HG03439 (cell line): Measurements from ENCODE around the gene ASS1.
"Not testable (repeated sequence)": the region's sequence is repeated elsewhere in the genome, so short reads cannot be mapped to it uniquely, and the experiment has no call there.

Experiments used
- ATAC-seq: cut with Tn5 transposase; IDR thresholded peaks from one replicate; pipeline ENCODE4 v1.9.1; 2021; ENCODE audit warnings: mild to moderate bottlenecking, moderate library complexity; ENCODE audit not compliant: unreplicated experiment

Gene ASS1

DNA sequence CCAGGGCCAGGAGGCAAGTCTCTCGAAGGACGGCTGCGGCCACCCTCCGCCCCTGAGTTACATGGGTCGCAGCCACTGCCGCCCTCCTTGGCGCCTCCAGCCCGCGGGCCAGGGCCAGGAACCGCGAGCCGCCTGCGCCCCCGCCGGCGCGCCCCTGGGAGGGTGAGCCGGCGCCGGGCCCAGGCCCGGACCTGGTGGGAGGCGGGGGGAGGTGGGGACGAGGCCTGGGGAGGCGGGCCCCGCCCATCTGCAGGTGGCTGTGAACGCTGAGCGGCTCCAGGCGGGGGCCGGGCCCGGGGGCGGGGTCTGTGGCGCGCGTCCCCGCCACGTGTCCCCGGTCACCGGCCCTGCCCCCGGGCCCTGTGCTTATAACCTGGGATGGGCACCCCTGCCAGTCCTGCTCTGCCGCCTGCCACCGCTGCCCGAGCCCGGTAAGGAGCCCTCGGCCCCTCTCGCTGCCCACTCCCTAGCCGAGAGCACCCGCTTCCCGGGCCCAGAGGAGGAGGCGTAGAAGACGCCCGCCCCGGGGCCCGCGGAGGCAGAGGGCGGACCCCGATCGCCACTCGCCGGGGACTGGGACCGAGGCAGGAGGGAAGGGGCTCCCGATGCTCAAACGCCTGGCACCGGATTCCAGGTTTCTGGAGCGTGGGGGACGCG, at the start of gene ASS1:
TSS of gene ASS1 (plus strand) at position 397 of the 657 bp plus-strand sequence. CDS start 7,268 bp downstream, outside the sequence.
- no peak for ATAC-seq

GRCh38 chr9:130395810-130396435, 48.8 kb upstream of the ASS1 start:
- no peak for ATAC-seq

DNA sequence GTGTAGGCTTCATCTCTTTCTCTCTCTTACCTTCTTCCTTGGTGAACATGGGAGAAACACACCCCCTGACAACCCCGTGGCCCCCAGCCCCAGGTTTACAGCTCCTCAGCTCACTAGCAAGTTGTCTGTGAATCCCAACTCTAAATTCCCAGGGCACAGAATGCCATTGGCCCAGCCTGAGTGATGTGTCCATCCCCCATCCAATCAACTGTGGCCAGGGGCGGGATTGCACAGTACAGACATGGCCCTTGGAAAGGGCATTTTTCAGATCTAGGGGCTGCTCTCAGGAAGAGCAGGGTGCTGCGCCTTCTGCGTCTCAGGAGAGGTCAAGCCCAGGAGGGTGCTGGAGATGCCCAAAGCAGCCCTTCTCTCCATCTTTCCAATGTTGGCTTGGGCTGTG, 48.2 kb upstream of the ASS1 start:
- no peak for ATAC-seq

DNA sequence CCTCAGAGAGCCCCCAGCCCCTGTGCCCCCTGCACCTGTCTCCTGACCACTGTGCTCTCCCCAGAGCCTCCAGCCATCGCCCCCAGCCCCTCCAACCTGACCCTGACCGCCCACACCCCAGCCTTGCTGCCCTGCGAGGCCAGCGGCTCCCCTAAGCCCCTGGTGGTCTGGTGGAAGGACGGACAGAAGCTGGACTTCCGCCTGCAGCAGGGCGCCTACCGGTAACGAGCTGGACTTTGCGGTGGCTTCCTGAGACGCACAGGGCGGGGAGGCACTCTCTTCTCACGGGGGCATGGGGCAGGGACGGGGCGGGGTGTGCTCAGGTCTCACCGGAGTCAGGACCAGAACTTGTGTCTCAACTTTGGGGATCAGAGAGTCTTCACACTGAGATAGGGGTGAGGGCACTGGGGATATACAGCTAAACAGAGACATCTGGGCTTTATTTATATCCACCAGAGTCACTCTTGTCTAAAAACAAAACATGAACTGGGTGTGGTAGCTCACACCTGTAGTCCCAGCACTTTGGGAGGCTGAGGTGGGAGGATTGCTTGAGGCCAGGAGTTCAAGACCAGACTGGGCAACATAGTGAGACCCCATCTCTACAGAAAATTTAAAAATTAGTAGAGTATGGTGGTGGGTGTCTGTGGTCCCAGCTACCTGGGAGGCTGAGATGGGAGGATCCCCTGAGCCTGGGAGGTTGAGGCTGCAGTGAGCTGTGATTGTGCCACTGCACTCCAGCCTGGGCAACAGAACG, 46.1 kb upstream of the ASS1 start:
- no peak for ATAC-seq

GRCh38 chr9:130399768-130400167, 45.0 kb upstream of the ASS1 start:
- ATAC-seq: no peak

DNA sequence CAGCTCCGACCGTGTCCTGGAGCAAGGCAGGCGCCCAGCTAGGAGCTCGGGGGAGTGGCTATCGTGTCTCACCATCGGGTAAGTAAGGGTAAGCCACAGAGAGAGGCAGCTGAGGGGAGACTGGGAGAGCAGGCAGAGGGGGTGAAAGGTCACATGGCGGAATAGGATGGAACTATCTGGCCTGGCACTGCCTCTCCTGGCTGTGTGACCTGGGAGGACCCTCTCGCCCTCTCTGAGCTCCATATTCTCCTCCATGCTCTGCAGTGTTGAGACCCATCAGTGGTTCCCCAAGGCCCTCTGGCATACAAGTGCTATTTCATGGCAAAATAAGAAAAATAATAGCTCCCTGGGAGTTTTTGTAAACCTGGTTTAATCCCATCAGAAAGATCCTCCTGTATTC, 43.9 kb upstream of the ASS1 start:
- no peak for ATAC-seq

DNA sequence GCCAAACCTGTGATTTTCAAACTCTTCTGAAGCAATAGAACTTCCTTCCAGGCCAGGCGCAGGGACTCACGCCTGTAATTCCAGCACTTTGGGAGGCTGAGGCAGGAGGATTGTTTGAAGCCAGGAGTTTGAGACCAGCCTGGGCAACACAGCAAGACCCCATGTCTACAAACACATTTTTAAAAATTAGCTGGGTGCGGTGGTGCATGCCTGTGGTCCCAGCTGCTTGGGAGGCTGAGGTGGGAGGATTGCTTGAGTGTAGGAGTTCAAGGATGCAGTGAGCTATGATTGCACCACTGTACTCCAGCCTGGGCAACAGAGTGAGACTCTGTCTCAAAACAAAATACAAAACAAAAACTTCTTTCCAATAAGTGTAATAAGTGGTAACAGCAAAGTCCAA, 43.0 kb upstream of the ASS1 start:
- not testable (repeated sequence) for ATAC-seq

GRCh38 chr9:130402243-130402642, 42.5 kb upstream of the ASS1 start:
- no peak for ATAC-seq

DNA sequence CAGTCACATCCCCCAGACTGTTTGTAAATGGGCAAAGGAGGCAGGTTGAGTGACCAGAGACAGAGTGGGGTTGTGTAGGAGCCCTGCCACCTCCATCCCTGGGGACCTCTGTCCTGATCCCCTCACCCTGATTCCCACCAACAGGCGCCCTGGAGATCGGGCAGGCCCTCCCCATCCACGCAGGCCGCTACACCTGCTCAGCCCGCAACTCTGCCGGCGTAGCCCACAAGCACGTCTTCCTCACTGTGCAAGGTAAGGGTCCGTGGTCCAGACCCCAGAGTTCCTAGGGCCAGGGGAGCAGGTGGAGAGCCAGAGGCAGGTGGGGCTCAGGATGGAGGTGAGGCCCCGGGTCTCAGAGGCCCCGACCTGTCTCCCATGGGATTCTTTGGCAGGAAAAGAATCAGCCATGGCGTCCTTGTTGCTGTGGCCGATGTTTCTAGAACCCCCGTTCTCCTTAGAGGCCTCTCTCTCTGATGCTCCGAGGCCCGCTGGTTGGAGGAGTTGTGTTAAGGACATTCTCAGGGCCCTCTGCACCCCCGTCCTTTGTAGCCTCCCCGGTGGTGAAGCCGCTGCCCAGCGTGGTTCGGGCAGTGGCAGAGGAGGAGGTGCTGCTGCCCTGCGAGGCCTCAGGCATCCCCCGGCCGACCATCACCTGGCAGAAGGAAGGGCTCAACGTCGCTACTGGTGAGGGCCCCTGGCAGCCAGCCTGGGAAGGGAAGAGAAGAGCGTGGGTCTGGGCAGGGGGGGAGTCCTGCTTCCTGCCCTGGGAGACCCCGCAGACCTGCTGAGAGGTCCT, 41.9 kb upstream of the ASS1 start:
- ATAC-seq: no peak

DNA sequence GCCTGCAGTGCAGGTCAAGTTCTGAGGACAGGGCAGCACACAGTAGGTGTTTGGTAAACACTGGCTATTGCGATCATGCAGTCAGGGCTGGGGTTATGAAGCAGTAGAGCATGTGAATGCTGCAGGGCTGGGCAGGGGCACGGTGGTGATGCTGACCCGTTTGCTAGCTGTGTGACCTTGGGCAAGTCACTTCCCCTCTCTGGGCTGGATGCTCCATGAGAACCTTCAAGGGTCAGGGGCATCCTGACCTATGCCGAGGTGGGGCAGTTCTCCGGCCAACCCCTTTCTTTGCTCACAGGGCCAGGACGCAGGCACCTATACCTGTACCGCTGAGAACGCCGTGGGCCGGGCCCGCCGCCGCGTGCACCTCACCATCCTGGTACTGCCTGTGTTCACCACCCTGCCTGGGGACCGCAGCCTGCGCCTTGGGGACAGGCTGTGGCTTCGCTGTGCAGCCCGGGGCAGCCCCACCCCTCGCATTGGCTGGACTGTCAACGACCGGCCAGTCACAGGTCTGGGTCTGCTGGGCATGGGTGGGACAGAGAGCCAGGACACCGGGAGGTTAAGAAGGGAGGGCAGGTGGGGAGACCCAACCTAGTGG, 39.0 kb upstream of the ASS1 start:
- no peak for ATAC-seq

DNA sequence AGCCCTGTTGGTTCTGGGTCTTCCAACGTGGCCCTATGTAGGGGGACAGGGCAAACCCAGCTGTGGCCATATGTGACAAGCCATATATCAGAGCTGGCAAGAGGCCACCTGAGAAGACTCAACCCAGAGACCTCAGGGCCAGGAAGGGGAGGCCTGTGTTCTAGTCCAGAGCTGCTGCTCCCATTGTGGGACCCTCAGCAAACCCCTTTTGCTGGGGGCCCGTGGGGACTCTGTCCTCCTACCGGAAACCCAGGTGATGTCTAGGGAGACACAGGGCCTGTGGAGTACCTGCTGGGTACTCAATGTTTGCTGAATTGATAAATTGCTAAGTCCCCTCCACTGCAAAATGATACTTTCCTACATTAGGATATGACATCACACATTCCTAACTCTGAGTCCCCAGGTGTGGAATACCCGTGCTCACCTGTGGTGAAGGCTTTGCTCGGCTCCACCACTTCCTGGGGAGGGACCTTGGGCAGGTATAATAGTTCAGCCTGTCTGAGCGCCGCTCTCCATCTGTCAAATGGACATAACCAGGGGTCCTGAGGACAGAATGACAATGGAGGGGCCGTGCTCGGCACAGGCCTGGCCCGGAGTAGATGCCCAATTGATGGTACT, 38.4 kb upstream of the ASS1 start:
- ATAC-seq: no peak

DNA sequence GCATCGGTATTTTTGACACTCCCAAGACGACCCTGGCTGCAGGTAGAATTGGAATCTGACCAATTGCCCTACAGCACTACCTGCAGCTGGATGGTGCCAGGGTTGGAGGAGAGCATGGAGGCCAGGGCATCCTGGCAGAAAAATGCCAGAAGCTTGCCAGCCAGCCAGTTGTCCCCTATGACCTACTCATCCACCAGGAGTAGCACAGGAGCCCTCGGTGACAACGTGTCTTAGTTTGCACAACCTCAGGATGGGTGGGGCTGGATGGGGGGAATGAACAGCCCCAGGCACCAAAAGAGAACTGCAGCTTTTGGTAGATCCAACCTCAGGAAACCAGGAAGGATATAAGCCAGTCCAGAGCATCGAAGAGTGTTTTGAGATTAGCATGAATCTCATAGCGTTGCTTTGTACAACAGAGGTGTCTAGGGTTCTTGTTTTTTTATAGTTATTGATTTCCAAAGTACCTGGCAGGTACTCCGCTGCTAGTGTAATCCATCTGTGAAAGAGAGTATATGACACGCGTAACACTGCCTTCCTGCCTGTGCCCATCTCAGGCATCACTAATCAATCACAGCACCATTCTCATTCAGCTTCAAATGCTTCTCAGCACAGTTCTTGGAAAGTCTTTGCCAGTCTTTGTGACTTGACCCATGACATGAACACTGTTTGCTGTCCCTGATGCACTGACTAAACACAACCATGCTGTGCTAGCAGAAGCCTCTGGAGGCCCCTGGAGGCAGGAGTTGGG, 36.7 kb upstream of the ASS1 start:
- ATAC-seq: no peak

GRCh38 chr9:130408669-130409068, 36.1 kb upstream of the ASS1 start:
- ATAC-seq: no peak

DNA sequence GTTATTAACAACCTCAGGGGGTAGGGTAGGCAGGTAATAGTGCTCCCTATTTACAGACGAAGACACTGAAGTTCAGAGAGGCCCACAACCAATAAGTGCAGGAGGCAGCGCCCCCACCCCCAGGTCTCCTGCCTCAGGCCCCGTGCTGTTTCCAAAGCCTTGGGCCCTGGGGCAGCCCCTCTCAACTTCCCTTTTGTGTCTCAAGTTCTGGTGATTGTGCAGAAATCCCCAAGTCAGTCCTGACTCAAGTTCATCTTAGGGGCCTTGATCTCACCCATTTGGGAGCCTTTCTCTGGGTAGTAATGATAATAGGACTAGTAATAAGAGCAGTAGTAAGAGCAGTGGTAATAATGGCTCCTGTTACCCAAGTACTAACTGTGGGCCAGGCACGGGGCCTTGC, 35.5 kb upstream of the ASS1 start:
- ATAC-seq: no peak

DNA sequence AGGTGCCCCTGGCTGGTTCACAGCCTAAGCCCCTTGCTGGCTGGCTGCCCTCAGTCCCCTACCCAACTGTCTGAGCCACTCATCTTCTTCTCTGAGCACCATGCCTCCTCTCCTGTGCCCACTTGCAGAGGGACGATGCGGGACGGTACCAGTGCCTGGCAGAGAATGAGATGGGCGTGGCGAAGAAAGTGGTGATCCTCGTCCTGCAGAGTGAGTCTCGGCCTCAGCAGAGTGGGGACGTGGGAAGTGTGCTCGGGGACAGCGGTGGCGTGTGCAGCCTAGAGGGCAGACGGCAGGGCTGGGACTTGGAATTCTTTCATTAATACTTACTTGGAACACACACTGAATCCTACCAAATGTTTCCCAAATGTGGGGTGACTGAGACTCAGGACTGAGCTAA, 34.3 kb upstream of the ASS1 start:
- no peak for ATAC-seq

DNA sequence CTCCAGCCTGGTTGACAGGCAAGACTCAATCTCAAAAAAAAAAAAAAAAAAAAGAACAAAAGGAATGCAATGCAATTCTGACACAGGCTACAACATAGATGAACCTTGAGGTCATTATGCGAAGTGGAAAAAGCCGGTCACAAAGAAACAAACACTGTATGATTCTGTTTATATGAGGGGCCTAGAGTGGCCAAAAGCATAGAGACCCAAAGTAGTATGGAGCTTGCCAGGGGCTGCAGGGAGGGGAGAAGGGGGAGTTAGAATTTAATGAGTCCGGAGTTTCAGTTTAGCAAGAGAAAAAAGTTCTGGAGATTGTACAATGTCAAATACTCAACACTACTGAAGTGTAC, 33.2 kb upstream of the ASS1 start:
- ATAC-seq: no peak

- ATAC-seq: no peak
Measured at GRCh38 chr9:130414081-130414731, 30.6 kb upstream of the ASS1 start.

- no peak for ATAC-seq
Measured at GRCh38 chr9:130414910-130415746, 29.6 kb upstream of the ASS1 start.

DNA sequence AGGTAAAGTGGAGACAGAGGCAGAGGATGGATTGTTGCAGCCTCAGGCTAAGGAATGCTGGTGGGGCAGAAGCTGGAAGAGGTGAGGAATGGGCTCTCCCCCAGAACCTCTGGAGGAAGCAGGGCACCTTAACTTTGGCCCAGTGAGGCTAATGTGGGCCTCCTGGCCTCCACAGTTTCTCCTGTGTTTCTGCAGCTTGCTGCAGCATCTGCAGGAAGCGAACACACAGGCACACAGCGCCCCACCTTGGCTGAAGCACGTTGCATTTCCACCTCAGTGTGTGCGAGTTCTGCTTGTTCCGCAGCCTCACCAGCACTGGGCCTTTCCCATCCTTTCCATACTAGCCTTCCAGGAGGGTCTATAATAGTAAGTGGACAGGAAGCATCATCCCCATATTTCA, 27.2 kb upstream of the ASS1 start:
- no peak for ATAC-seq
